CD4-positive, alpha-beta T cell (primary cell): ENCODE measurements around the gene ATN1. TPM values are rescaled to one million over a fixed set of nuclear protein-coding genes. Genes with fewer than 3 reads are reported as not detected.

Experiments
- ATAC-seq: fragments of 200-7000 bp; cut with Tn5 transposase; one replicate; pipeline ENCODE4 v1.10.0; 2022; ENCODE audit warnings: mild to moderate bottlenecking; ENCODE audit not compliant: poor library complexity
- CTCF ChIA-PET: fragments of 350-600 bp; sonication (Branson Sonifier 250); formaldehyde crosslinking; loops from one replicate; lab custom pipeline; 2021; ENCODE audit warnings: antibody characterized with exemption, inconsistent platforms; lab: Charles Lee
- POLR2A ChIA-PET: fragments of 350-600 bp; sonication (Branson Sonifier 250); formaldehyde crosslinking; loops from one replicate; lab custom pipeline; 2021; ENCODE audit warnings: antibody characterized with exemption, inconsistent platforms; lab: Charles Lee
- DNase-seq, 14 experiments: peaks; one replicate each; pipeline ENCODE4 v3.0.0-alpha.2; 2013 to 2020; ENCODE audit warnings: mixed read lengths in 2 of 14
- H3K27ac ChIP-seq, 2 donors: one replicate each; pipeline versions ENCODE4 v1.5.1 to v1.7.0; 2013; ENCODE audit warnings: low read length in 2 of 2, low read depth in 1 of 2, mild to moderate bottlenecking in 1 of 2
- H3K27me3 ChIP-seq, 2 experiments: 1 replicate in 1 of 2; 2 replicates in 1 of 2; pipeline versions ENCODE4 v1.6.1 to v1.7.0; 2013; ENCODE audit warnings: low read length in 2 of 2, control low read depth in 1 of 2, mild to moderate bottlenecking in 1 of 2, moderate library complexity in 1 of 2; ENCODE audit not compliant: insufficient read depth in 2 of 2, control insufficient read depth in 1 of 2
- H3K36me3 ChIP-seq: one replicate; pipeline ENCODE4 v1.6.1; 2013; ENCODE audit warnings: low read length, control low read depth; ENCODE audit not compliant: insufficient read depth
- H3K4me1 ChIP-seq: one replicate; pipeline ENCODE4 v1.6.1; 2013; ENCODE audit warnings: low read length, control low read depth; ENCODE audit not compliant: insufficient read depth
- H3K4me3 ChIP-seq: one replicate; pipeline ENCODE4 v1.5.1; 2013; ENCODE audit warnings: mild to moderate bottlenecking, low read length, moderate library complexity
- H3K9me3 ChIP-seq, 2 experiments: 1 replicate in 1 of 2; 2 replicates in 1 of 2; pipeline versions ENCODE4 v1.6.1 to v1.7.0; 2013; ENCODE audit warnings: low read length in 2 of 2, mild to moderate bottlenecking in 2 of 2, control low read depth in 1 of 2, moderate library complexity in 1 of 2; ENCODE audit not compliant: control insufficient read depth in 1 of 2, insufficient read depth in 1 of 2
- H3K27ac Mint-ChIP-seq: one replicate; pipeline ENCODE4 v1.8.0; 2020; ENCODE audit warnings: mixed read lengths
- H3K27me3 Mint-ChIP-seq: one replicate; pipeline ENCODE4 v1.8.0; 2021; ENCODE audit warnings: mixed read lengths
- H3K36me3 Mint-ChIP-seq: one replicate; pipeline ENCODE4 v1.8.0; 2021; ENCODE audit warnings: low read depth, mixed read lengths
- H3K4me1 Mint-ChIP-seq: one replicate; pipeline ENCODE4 v1.8.0; 2021; ENCODE audit warnings: low read depth, mixed read lengths
- H3K4me3 Mint-ChIP-seq: one replicate; pipeline ENCODE4 v1.8.0; 2020; ENCODE audit warnings: mild to moderate bottlenecking, mixed read lengths
- H3K9me3 Mint-ChIP-seq: one replicate; pipeline ENCODE4 v1.8.0; 2020; ENCODE audit warnings: mixed read lengths
- CTCF ChIP-seq: fragments of 200-600 bp; IDR thresholded peaks from one replicate; pipeline ENCODE4 v1.8.0; 2022; ENCODE audit warnings: antibody characterized with exemption, mild to moderate bottlenecking
- intact Hi-C, 2 experiments: fragments of 100-400 bp; cut with DNase I in 1 of 2; cut with micrococcal nuclease in 1 of 2; formaldehyde crosslinking; loops; one replicate each; pipeline versions ENCODE4 v1.15.1 to v1.9.0; 2023 to 2025; cut with DNase I, micrococcal nuclease
- total RNA-seq, 174 experiments: library from RNA in 2 of 174; stranded (reverse) in 2 of 174; gene quantifications; one replicate each; pipeline ENCODE4 v1.2.3 and lab custom pipeline; 2021 to 2026

ATN1 gene
- total RNA-seq, 2 experiments from 2014 or later, result 28.7 to 29.6 TPM

GRCh38 chr12:6959805-6960592 lies 32.2 kb downstream of the ATN1 start:
- Mint-ChIP-seq H3K4me3 (peak overlapping the region; percentile 90), H3K9me3 (no peaks in the 10 kb centered on the region), H3K36me3 (peaks cover 70% of the 10 kb centered on the region), H3K27me3 (no peaks in the 10 kb centered on the region), H3K4me1 (peaks cover 81% of the 10 kb centered on the region), H3K27ac (peak overlapping the region; percentile 97)
- ChIA-PET POLR2A (interaction anchor here (1.1 to 16.4 kb wide), 17 partner anchors 8 to 271 kb away, joined by 3 to 963 read pairs (median 7); partner anchors contain the start of genes C12orf57, C1RL, COPS7A and ENO2), CTCF (interaction anchor here (1.3 to 13.3 kb wide), 6 partner anchors 12 to 149 kb away, joined by 4 to 324 read pairs (median 10); partner anchors contain the start of genes C12orf57, C1RL, PTPN6 and RNU7-1)
- no peak for TF ChIP-seq CTCF
- intact Hi-C loops, result no loop called here
- no peak for ATAC-seq
- Histone ChIP-seq H3K36me3 (peaks cover 50% of the 10 kb centered on the region), H3K4me3 (peak overlapping the region; percentile 50), H3K4me1 (peaks cover 98% of the 10 kb centered on the region), H3K27me3 (no peaks in the 10 kb centered on the region), H3K27ac (peak overlapping the region; percentile 94 to 96), H3K9me3 (no peaks in the 10 kb centered on the region)
- peak in 1 of 14 experiments; percentile 37 for DNase-seq

- intact Hi-C loops, result loop anchor here in 1 of 2 experiments (1.0 kb wide), 2 partner anchors 7 to 16 kb away; partner anchors contain the start of gene C12orf57
- Histone ChIP-seq H3K4me3 (no peak overlapping the region), H3K9me3 (no peaks in the 10 kb centered on the region), H3K4me1 (peaks cover 95% of the 10 kb centered on the region), H3K27ac (peak overlapping the region; percentile 94 to 96), H3K27me3 (no peaks in the 10 kb centered on the region), H3K36me3 (peaks cover 49% of the 10 kb centered on the region)
- peak overlapping the region; percentile 97 for H3K27ac Mint-ChIP-seq
- ChIA-PET POLR2A (interaction anchor here (1.0 to 16.4 kb wide), 11 partner anchors 8 to 358 kb away, joined by 4 to 963 read pairs (median 7); partner anchors contain the start of genes C12orf57, C1RL, ENO2 and LPCAT3), CTCF (interaction anchor here (0.6 to 13.3 kb wide), 9 partner anchors 13 to 125 kb away, joined by 3 to 324 read pairs (median 6); partner anchors contain the start of genes C12orf57, LPCAT3, LRRC23 and PTPN6)
- H3K36me3 Mint-ChIP-seq, result peaks cover 70% of the 10 kb centered on the region
- H3K4me3 Mint-ChIP-seq, result peak overlapping the region; percentile 90
- DNase-seq (peak in 4 of 14 experiments; percentile 39 to 68 (median 60)), ATAC-seq (no peak)
- peaks cover 77% of the 10 kb centered on the region for H3K4me1 Mint-ChIP-seq
- no peaks in the 10 kb centered on the region for H3K9me3 Mint-ChIP-seq
- H3K27me3 Mint-ChIP-seq, result no peaks in the 10 kb centered on the region
- TF ChIP-seq CTCF, result peak; percentile 13
Measured at GRCh38 chr12:6960593-6961277, 33.0 kb downstream of the ATN1 start.

- TF ChIP-seq CTCF, result no peak
- H3K4me1 Mint-ChIP-seq, result peaks cover 74% of the 10 kb centered on the region
- H3K36me3 ChIP-seq, result peaks cover 49% of the 10 kb centered on the region
- no peaks in the 10 kb centered on the region for H3K27me3 Mint-ChIP-seq
- peak overlapping the region; percentile 90 for H3K4me3 Mint-ChIP-seq
- peaks cover 90% of the 10 kb centered on the region for H3K4me1 ChIP-seq
- ATAC-seq (peak; percentile 77), DNase-seq (peak; percentile 74 to 98 (median 88))
- no peaks in the 10 kb centered on the region for H3K9me3 ChIP-seq
- H3K27me3 ChIP-seq, result no peaks in the 10 kb centered on the region
- peak overlapping the region; percentile 97 for H3K27ac Mint-ChIP-seq
- ChIA-PET CTCF (interaction anchor here (0.6 to 13.3 kb wide), 10 partner anchors 14 to 126 kb away, joined by 3 to 324 read pairs (median 6); partner anchors contain the start of genes C12orf57, ENO2, LPCAT3 and LRRC23), POLR2A (interaction anchor here (1.0 to 16.4 kb wide), 10 partner anchors 14 to 358 kb away, joined by 4 to 963 read pairs (median 7); partner anchors contain the start of genes C12orf57, C1RL, ENO2 and LPCAT3)
- peaks cover 70% of the 10 kb centered on the region for H3K36me3 Mint-ChIP-seq
- intact Hi-C loops, result loop anchor here in 1 of 2 experiments (1.0 kb wide), 2 partner anchors 8 to 17 kb away; partner anchors contain the start of gene C12orf57
- H3K27ac ChIP-seq, result peak overlapping the region; percentile 94 to 96
- no peaks in the 10 kb centered on the region for H3K9me3 Mint-ChIP-seq
- peak overlapping the region; percentile 29 for H3K4me3 ChIP-seq
Measured at GRCh38 chr12:6961278-6961694, 33.5 kb downstream of the ATN1 start.
